ENCODE data around the gene PHYHIPL. TPM values are rescaled to one million over a fixed set of nuclear protein-coding genes. Genes with fewer than 3 reads are reported as not detected.

The PHYHIPL gene
- total and polyA plus RNA-seq, 12 donors, result 0.03 TPM; not detected in 11

DNA sequence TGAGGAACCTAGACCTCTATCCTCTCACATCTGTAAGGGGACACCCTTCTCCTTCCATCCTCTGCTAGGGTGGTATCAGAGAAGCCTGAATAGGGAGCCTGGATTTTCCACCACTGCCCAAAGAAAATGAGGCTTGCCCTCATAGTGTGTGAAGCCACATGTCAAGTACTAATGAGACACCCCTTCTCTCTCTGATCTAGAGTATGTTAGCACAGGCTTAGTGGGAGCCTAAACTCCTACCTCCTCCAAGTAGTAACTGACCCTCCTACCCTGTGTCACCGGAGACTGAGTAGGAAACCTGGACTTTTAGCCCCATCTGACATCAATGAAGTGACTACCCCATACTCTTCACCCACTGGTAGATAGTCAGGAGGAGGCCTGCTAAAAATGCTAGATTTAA, 65.6 kb downstream of the PHYHIPL start:
- no peak overlapping the region for H3K4me3 ChIP-seq
- intact Hi-C loops (cut with DNase I), result loop anchor here in 9 of 10 donors (5.0 to 10.0 kb wide), 10 partner anchors 120 to 380 kb away; partner anchors contain the start of gene FAM13C (in 2 of the 9)
- no peaks in the 10 kb centered on the region for H3K27me3 ChIP-seq
- peaks cover 0 to 4% (median 0%) of the 10 kb centered on the region in 9 donors for H3K4me1 ChIP-seq
- DNase-seq (no peak), ATAC-seq (no peak)
- no peaks in the 10 kb centered on the region for H3K9me3 ChIP-seq
- no peak overlapping the region for H3K27ac ChIP-seq
- peaks cover 0 to 7% (median 0%) of the 10 kb centered on the region in 9 donors for H3K36me3 ChIP-seq
- 98 to 100% methylated on average over 1 of the region's 1 CpG for WGBS, 2 donors
- TF ChIP-seq, protein P1, sequence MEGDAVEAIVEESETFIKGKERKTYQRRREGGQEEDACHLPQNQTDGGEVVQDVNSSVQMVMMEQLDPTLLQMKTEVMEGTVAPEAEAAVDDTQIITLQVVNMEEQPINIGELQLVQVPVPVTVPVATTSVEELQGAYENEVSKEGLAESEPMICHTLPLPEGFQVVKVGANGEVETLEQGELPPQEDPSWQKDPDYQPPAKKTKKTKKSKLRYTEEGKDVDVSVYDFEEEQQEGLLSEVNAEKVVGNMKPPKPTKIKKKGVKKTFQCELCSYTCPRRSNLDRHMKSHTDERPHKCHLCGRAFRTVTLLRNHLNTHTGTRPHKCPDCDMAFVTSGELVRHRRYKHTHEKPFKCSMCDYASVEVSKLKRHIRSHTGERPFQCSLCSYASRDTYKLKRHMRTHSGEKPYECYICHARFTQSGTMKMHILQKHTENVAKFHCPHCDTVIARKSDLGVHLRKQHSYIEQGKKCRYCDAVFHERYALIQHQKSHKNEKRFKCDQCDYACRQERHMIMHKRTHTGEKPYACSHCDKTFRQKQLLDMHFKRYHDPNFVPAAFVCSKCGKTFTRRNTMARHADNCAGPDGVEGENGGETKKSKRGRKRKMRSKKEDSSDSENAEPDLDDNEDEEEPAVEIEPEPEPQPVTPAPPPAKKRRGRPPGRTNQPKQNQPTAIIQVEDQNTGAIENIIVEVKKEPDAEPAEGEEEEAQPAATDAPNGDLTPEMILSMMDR (IDR thresholded peaks at IDR 0.05), result no peak

DNA sequence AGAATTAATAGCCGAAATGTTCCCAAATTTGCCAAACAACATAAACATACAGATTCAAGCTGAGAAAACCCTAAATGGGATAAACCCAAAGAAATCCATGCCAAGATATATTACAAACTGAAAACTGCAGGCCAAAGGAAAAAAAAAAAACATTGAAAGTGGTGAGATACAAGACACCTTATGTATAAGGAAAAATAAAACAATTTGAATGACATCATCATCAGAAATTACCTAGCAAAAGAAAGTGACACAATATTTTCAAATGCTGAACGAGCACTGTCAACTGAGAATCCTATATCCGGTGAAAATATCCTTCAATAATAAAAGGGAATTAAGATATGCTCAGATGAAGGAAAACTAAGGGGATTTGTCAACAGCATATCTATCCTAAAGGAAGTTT, 66.5 kb downstream of the PHYHIPL start:
- H3K27ac ChIP-seq, result no peak overlapping the region
- peaks cover 0 to 16% (median 0%) of the 10 kb centered on the region in 9 donors for H3K36me3 ChIP-seq
- WGBS, 2 donors, result 90 to 95% methylated on average over 3 of the region's 3 CpGs
- TF ChIP-seq, protein P1 (IDR thresholded peaks at IDR 0.05), result no peak
- intact Hi-C loops (cut with DNase I), result loop anchor here in 9 of 10 donors (5.0 to 10.0 kb wide), 10 partner anchors 119 to 379 kb away; partner anchors contain the start of gene FAM13C (in 2 of the 9)
- H3K9me3 ChIP-seq, result no peaks in the 10 kb centered on the region
- no peak for DNase-seq
- H3K4me1 ChIP-seq, result peaks cover 0 to 4% (median 0%) of the 10 kb centered on the region in 9 donors
- no peak for ATAC-seq
- H3K4me3 ChIP-seq, result no peak overlapping the region
- H3K27me3 ChIP-seq, result no peaks in the 10 kb centered on the region

DNA sequence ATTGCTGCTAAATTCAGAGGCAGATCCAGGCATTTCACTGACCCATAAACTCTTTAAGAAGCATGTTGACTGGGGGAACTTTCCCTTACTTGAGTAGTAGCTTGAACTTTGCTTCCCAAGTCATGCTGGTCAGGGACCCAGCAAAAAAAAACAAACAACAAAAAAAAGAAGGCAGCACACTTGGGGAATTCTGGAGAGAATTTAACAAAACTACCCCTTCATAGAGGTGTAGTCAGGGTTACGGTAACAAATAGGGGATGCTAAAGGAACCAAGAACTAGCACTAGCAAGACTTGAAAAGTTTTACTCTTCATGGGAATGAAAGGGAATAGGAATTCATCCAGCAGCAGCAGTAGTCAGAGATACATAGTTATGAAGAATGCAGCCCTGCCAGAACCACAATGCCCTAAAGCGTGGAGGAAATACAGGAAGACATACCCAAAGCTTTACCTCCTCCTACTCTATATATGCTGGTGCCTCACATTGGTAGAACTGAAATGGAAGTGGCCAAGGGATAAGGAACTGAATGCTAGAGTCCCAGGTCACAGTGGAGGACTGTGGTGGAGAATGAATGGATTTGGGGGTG, 67.3 kb downstream of the PHYHIPL start:
- TF ChIP-seq, protein P1 (IDR thresholded peaks at IDR 0.05), result no peak
- WGBS, 2 donors, result 96 to 99% methylated on average over 2 of the region's 2 CpGs

DNA sequence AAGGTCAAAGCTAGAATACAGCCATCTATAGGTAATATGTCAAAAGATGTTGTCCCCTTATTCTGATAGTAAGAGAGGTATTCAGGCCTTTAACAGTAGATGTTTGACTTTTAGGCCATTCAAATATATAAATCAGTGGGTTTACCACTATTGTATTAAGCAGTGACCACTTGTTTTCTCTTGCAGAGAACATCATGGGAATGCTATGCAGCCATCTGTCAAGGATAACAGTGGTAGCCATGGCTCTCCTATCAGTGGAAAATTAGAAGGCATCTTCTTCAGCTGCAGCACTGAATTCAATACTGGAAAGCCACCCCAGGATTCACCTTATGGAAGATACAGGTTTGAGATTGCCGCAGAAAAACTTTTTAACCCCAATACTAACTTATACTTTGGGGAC, 68.4 kb downstream of the PHYHIPL start:
- Histone ChIP-seq H3K27ac (no peak overlapping the region), H3K36me3 (peaks cover 0 to 27% (median 0%) of the 10 kb centered on the region in 9 donors), H3K27me3 (no peaks in the 10 kb centered on the region), H3K9me3 (no peaks in the 10 kb centered on the region), H3K4me3 (no peak overlapping the region), H3K4me1 (peaks cover 0 to 4% (median 0%) of the 10 kb centered on the region in 9 donors)
- TF ChIP-seq, protein P1 (IDR thresholded peaks at IDR 0.05), result no peak
- 93 to 94% methylated on average over 1 of the region's 1 CpG for WGBS, 2 donors
- ATAC-seq (no peak), DNase-seq (no peak)
- intact Hi-C loops (cut with DNase I), result loop anchor here in 9 of 10 donors (5.0 to 10.0 kb wide), 10 partner anchors 117 to 377 kb away; partner anchors contain the start of gene FAM13C (in 2 of the 9)

More for the DNA sequence above, 67.3 kb downstream of the PHYHIPL start:
- intact Hi-C loops (cut with DNase I), result loop anchor here in 9 of 10 donors (5.0 to 10.0 kb wide), 10 partner anchors 119 to 379 kb away; partner anchors contain the start of gene FAM13C (in 2 of the 9)
- ATAC-seq (no peak), DNase-seq (no peak)
- Histone ChIP-seq H3K4me3 (no peak overlapping the region), H3K4me1 (peaks cover 0 to 4% (median 0%) of the 10 kb centered on the region in 9 donors), H3K27ac (no peak overlapping the region), H3K36me3 (peaks cover 0 to 17% (median 0%) of the 10 kb centered on the region in 9 donors), H3K27me3 (no peaks in the 10 kb centered on the region), H3K9me3 (no peaks in the 10 kb centered on the region)

All from heart right ventricle (tissue), 16 donors.